Measurements from ENCODE around the gene METTL17. TPM values are rescaled to one million over a fixed set of nuclear protein-coding genes. Genes with fewer than 3 reads are reported as not detected.

Gene METTL17
- total RNA-seq, 4 donors from 2014 or later, result 53.6 to 74.6 (median 68.5) TPM

GRCh38 chr14:21019366-21019765, 29.6 kb downstream of the METTL17 start:
- 56 to 62% methylated on average over 1 of the region's 1 CpG for WGBS, 2 donors
- no peak for DNase-seq
- Histone ChIP-seq H3K4me3 (no peak overlapping the region), H3K36me3 (peaks cover 16 to 60% (median 23%) of the 10 kb centered on the region in 3 donors), H3K9me3 (no peaks in the 10 kb centered on the region), H3K4me1 (peaks cover 12 to 60% (median 16%) of the 10 kb centered on the region in 3 donors), H3K27ac (peak overlapping the region in 1 of 4 donors; percentile 2), H3K27me3 (no peaks in the 10 kb centered on the region)
- TF ChIP-seq CTCF (IDR thresholded peaks at IDR 0.05) (no peak), POLR2A (IDR thresholded peaks at IDR 0.05) (no peak)
- intact Hi-C loops (cut with DNase I), result loop anchor here (10.0 kb wide), 1 partner anchor 75 kb away; the partner anchor contains the start of gene ZNF219

- DNase-seq, result no peak
- H3K9me3 ChIP-seq, result no peaks in the 10 kb centered on the region
- H3K27ac ChIP-seq, result peak overlapping the region; percentile 22 to 95 (median 66)
- H3K36me3 ChIP-seq, result peaks cover 16 to 60% (median 23%) of the 10 kb centered on the region in 3 donors
- peaks cover 12 to 66% (median 19%) of the 10 kb centered on the region in 3 donors for H3K4me1 ChIP-seq
- intact Hi-C loops (cut with DNase I), result no loop called here
- TF ChIP-seq CTCF (IDR thresholded peaks at IDR 0.05) (no peak), POLR2A (IDR thresholded peaks at IDR 0.05) (no peak)
- H3K4me3 ChIP-seq, result no peak overlapping the region
- no peaks in the 10 kb centered on the region for H3K27me3 ChIP-seq
- WGBS, 2 donors, result 67 to 76% methylated on average over 5 of the region's 5 CpGs
Observed at GRCh38 chr14:21020977-21021545, 31.3 kb downstream of the METTL17 start.

DNA sequence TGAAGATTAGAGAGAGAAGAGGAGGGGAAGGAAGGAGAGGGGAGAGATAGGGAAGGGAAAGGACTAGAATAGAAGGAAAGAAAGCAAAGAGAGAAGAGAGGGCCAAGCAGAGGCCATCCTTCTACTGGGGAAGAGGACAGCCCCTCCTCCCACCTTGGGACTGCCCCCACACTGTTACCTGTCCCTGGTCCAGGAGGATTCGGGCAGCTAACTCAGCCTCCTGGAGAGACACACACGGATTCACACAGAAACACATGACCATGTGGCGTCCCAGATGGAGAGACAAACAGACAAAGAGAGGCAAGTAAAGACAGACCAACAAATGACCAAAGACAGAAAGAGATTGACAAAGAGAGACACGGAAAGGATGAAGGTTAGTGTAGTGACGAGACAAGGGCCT, 32.9 kb downstream of the METTL17 start:
- DNase-seq, result no peak
- TF ChIP-seq CTCF (IDR thresholded peaks at IDR 0.05) (no peak), POLR2A (IDR thresholded peaks at IDR 0.05) (no peak)
- Histone ChIP-seq H3K36me3 (peaks cover 13 to 48% (median 18%) of the 10 kb centered on the region in 3 donors), H3K9me3 (no peaks in the 10 kb centered on the region), H3K27me3 (no peaks in the 10 kb centered on the region), H3K4me1 (peaks cover 12 to 72% (median 25%) of the 10 kb centered on the region in 3 donors), H3K4me3 (peak overlapping the region; percentile 68 to 94 (median 80)), H3K27ac (peak overlapping the region; percentile 81 to 95 (median 90))
- 72 to 83% methylated on average over 5 of the region's 5 CpGs for WGBS, 2 donors
- intact Hi-C loops (cut with DNase I), result no loop called here

DNA sequence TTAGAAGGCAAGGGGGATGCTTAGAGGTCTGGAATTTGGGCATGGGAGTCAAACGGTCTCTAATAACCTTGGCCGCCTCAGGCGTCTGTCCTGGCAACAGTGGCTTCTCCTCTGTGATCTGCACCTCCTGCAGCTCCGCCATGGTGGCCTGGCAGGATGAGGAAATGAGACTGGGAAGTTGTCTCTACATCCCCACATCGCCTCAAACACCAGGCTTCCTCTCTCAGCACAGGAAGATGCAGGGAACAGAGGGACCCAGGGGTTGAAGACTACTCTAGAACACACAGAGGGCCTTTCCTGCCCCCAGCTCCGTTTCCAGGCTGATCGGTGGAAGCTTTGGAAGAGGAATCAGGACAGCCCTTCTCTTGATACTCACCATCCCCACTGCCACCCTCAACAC, 33.4 kb downstream of the METTL17 start:
- 55 to 80% methylated on average over 5 to 6 of the region's 7 CpGs for WGBS, 2 donors
- Histone ChIP-seq H3K9me3 (no peaks in the 10 kb centered on the region), H3K36me3 (peaks cover 12 to 43% (median 13%) of the 10 kb centered on the region in 3 donors), H3K27ac (peak overlapping the region; percentile 81 to 95 (median 90)), H3K4me3 (peak overlapping the region; percentile 68 to 94 (median 80)), H3K27me3 (no peaks in the 10 kb centered on the region), H3K4me1 (peaks cover 12 to 67% (median 25%) of the 10 kb centered on the region in 3 donors)
- DNase-seq, result no peak
- intact Hi-C loops (cut with DNase I), result no loop called here
- TF ChIP-seq CTCF (IDR thresholded peaks at IDR 0.05) (no peak), POLR2A (IDR thresholded peaks at IDR 0.05) (no peak)

GRCh38 chr14:21023817-21024584, 34.2 kb downstream of the METTL17 start:
- no peaks in the 10 kb centered on the region for H3K9me3 ChIP-seq
- peaks cover 6 to 34% (median 12%) of the 10 kb centered on the region in 3 donors for H3K36me3 ChIP-seq
- peaks cover 12 to 67% (median 25%) of the 10 kb centered on the region in 3 donors for H3K4me1 ChIP-seq
- DNase-seq, result no peak
- H3K27me3 ChIP-seq, result no peaks in the 10 kb centered on the region
- TF ChIP-seq POLR2A (IDR thresholded peaks at IDR 0.05), result no peak
- TF ChIP-seq CTCF (IDR thresholded peaks at IDR 0.05), result no peak
- WGBS, 2 donors, result 21 to 25% methylated on average over 15 of the region's 17 CpGs
- peak overlapping the region; percentile 81 to 95 (median 90) for H3K27ac ChIP-seq
- intact Hi-C loops (cut with DNase I), result no loop called here
- H3K4me3 ChIP-seq, result peak overlapping the region; percentile 68 to 94 (median 80)
